HG03103 (cell line): Measurements from ENCODE around the gene MAD1L1.

Source experiments
- ATAC-seq: cut with Tn5 transposase; IDR thresholded peaks from one replicate; pipeline ENCODE4 v1.9.1; 2021; ENCODE audit warnings: low read depth; ENCODE audit not compliant: unreplicated experiment

MAD1L1 gene

GRCh38 chr7:2182461-2182860 is 50.3 kb downstream of the MAD1L1 start:
- ATAC-seq, result no peak

GRCh38 chr7:2181077-2181854 is 51.5 kb downstream of the MAD1L1 start:
- ATAC-seq, result no peak

GRCh38 chr7:2180081-2180480 is 52.7 kb downstream of the MAD1L1 start:
- ATAC-seq, result no peak

- no peak for ATAC-seq
Observed at GRCh38 chr7:2175514-2175913, 57.2 kb downstream of the MAD1L1 start.

- no peak for ATAC-seq
Observed at GRCh38 chr7:2175091-2175490, 57.7 kb downstream of the MAD1L1 start.

GRCh38 chr7:2173189-2173827 is 59.4 kb downstream of the MAD1L1 start:
- ATAC-seq, result no peak

- ATAC-seq, result no peak
Observed at GRCh38 chr7:2172311-2173188, 60.2 kb downstream of the MAD1L1 start.

- ATAC-seq, result no peak
Observed at GRCh38 chr7:2171855-2172254, 60.9 kb downstream of the MAD1L1 start.

GRCh38 chr7:2170576-2171521 is 61.9 kb downstream of the MAD1L1 start:
- ATAC-seq, result no peak

GRCh38 chr7:2169923-2170575 is 62.7 kb downstream of the MAD1L1 start:
- no peak for ATAC-seq

- no peak for ATAC-seq
Observed at GRCh38 chr7:2168615-2169311, 64.0 kb downstream of the MAD1L1 start.

- no peak for ATAC-seq
Observed at GRCh38 chr7:2166625-2167280, 66.0 kb downstream of the MAD1L1 start.

GRCh38 chr7:2165610-2166594 is 66.8 kb downstream of the MAD1L1 start:
- peak; percentile 93 for ATAC-seq

GRCh38 chr7:2165239-2165609 is 67.5 kb downstream of the MAD1L1 start:
- ATAC-seq, result no peak

- ATAC-seq, result no peak
Observed at GRCh38 chr7:2164646-2165045, 68.1 kb downstream of the MAD1L1 start.

GRCh38 chr7:2163600-2164555 is 68.9 kb downstream of the MAD1L1 start:
- no peak for ATAC-seq
